Measurements from ENCODE around the gene PTP4A2.

The PTP4A2 gene

DNA sequence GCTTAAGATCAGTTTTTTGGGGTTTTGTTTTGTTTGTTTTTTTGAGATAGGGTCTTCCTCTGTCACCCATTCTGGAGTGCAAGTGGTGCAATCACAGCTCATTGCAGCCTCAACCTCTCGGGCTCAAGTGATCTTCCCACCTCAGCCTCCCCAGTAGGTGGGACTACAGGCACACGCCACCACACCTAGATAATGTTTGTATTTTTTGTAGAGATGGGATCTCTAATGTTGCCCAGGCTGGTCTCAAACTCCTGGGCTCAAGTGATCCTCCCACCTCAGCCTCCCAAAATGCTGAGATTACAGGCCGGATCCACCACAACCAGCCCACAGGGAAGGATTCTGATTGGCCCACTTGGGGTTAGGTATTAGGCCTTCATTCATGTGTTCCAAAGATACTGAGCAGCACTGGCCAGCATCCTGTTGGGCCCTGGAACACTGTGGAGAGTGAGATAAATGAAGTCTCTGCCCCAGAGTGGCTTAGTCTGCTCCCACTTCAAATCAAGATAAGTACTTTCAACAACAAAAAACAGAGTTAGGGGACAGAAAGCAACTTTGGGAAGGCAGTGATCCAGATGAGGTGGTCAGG lies 54.7 kb downstream of the PTP4A2 start:
- no peak for DNase-seq

DNA sequence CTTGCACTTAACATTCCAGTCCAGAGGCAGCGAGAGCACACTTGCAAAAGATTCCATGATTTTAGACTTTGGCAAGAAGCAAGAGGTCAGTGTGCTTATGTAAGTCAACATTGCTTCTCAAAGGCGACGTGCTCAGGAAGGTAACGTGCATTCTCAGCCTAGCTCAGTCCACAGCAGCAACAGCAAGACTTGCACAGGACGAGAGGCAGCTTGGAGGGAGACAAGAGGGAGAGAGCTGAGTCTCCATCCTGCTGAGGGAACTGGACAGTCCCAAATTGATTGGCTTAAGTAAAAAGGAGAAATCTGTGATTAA lies 56.5 kb downstream of the PTP4A2 start:
- no peak for DNase-seq

- DNase-seq = no peak
Observed at GRCh38 chr1:31880957-31881687, 57.0 kb downstream of the PTP4A2 start.

GRCh38 chr1:31879981-31880608 lies 58.1 kb downstream of the PTP4A2 start:
- DNase-seq = no peak

DNA sequence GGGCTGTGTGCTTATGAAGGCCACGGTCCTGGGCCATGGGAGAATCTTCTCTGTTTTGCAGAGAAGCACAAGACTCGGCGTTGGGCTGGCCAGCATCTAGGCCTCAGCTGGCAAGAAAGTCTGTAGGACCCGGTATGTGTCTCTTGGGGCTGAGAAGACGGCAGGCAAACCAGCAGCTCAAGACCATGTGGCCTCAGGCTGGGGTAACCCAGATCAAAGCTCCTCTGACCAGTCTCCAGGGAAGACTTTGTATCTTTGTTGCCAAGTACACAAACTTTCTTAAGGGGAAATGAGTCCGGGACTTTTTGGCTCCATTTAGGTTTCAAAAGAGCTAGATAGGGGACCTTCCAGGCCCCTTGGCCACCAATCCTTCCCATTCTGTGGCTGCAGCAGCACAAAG lies 60.1 kb downstream of the PTP4A2 start:
- DNase-seq = no peak

DNA sequence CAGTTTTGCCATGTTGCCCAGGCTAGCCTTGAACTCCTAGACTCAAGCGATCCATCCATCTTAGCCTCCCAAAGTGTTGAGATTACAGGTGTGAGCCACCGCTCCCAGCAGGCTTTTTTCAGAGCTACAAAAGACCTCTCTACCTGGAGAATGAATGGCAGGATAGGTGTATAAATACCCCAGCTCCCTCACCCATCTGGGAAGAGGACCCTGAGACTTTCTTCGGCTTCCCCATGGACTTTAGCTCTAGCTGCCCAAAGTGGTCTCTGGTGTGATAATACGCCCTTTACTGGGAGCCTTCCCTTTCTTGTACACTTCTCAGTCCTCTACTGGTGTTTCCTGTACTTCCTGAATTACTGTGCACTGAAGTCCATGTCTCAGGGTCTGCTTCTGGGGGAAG lies 60.6 kb downstream of the PTP4A2 start:
- no peak for DNase-seq

- DNase-seq = no peak
Observed at GRCh38 chr1:31875636-31876236, 62.4 kb downstream of the PTP4A2 start.

DNA sequence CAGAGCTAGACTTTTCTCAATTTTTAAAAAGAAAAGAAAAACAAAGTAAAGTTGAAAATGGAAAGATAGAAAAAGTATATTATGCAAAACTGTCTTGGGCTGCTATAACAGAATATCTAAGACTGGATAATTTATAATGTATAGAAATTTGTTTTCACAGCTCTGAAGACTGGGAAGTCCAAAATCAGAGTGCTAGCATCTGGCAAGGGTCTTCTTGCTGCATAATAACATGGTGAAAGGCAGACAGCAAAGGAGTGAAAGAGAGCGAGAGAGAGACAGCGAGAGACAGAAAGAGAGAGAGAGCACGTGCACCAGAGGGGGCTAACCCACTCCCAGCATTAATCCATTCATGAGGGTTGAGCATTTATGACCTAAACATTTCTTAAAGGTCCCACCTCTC lies 63.2 kb downstream of the PTP4A2 start:
- no peak for DNase-seq

GRCh38 chr1:31872658-31873636 lies 65.2 kb downstream of the PTP4A2 start:
- DNase-seq = no peak

- no peak for DNase-seq
Observed at GRCh38 chr1:31871703-31872102, 66.5 kb downstream of the PTP4A2 start.

DNA sequence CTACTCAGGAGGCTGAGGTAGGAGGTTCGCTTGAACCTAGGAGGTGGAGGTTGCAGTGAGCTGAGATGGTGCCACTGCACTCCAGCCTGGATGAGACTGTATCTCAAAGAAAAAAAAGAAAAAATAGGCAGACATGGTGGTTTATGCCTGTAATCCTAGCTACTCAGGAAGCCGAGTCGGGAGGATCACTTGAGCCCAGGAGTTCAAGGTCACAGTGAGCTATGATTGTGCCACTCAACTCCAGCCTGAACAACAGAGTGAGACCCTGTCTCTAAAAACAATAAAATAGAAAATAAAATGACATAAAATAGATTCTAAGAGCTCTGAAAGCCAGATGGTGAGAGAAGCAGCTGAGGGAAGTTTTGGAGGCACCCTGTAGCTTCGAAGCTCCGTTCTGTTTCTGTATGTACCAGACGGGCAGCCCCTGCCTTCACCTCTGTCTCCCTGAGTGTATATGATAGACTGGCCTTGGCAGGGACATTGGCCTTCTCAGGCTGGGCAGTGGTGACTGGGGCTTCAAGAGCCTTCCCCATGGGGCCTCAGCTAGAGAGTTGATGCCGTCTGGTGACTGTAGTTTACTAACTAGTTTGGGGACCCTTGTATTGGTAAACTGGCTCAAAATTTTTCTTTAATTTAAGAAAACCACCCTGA lies 68.0 kb downstream of the PTP4A2 start:
- DNase-seq = no peak

- DNase-seq = no peak
Observed at GRCh38 chr1:31869449-31869848, 68.7 kb downstream of the PTP4A2 start.

DNA sequence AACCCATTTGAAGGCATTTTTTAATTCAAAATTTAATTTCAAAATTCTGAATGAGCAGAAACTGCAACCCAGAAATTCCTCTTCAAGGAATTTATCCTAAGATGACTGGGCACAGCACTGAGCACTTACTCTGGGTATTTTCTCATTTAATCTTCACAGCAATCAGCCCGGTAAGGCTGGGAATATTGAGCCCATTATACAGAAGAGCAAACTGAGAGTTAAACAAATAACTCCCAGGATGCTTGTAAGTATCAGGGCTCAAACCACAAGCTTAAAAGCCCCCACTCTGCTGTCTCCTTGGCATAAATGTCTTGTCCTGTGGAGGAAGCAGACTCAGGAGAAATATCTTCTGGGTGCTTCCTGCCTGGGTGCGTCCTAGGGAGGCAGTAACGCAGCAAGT lies 69.3 kb downstream of the PTP4A2 start:
- DNase-seq = no peak

- no peak for DNase-seq
Observed at GRCh38 chr1:31867546-31867945, 70.6 kb downstream of the PTP4A2 start.

DNA sequence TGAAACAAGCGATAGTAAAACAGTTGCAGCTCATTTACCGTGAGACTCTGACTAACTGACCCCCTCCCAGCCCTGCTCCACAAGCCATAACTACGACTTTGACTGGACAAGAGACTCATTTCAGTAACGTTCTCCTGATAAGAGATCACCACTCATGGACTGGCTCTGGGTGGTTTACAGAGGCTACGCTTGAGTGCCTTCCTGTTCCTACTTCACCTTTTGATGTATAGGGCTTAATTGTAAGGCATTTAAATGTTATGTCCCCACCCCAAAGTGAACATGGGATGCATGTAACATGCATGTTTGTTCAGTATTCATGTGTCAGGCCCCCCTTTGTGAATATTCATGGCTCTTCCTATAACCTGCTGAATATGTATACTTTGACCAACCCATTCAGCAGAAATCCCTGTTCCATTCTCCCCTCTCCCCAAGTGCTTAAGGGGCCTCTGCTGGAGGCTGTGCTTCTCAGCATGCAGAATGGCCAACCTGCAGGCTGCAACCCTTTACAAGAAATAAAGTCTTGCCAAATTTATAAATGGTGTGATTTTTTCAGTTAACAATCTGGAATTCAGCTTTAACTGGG lies 71.6 kb downstream of the PTP4A2 start:
- DNase-seq = no peak

DNA sequence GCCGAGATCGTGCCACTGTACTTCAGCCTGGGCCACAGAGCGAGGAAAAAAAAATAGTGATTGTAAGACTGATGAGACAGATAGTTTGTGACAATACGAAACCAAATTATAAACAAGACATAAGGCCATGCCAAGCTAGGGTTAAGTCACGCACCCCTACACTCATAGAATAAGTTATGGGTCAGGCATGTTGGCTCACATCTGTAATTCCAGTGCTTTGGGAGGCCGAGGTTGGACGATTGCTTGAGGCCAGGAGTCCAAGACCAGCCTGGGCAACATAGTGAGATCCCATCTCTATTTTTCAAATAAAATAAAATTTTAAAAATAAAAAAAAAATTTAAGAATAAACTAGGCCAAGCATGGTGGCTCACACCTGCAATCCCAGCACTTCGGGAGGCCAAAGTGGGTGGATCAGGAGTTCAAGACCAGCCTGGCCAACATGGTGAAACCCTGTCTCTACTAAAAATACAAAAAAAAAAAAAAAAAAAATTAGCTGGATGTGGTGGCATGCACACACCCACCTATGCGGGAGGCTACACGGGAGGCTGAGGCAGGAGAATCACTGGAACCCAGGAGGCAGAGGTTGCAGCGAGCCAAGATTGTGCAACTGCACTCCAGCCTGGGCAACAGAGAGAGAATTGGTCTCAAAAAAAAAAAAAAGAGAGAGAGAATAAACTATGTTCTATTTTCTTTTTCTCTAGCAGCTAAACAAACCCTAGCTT lies 72.3 kb downstream of the PTP4A2 start:
- no peak for DNase-seq

DNA sequence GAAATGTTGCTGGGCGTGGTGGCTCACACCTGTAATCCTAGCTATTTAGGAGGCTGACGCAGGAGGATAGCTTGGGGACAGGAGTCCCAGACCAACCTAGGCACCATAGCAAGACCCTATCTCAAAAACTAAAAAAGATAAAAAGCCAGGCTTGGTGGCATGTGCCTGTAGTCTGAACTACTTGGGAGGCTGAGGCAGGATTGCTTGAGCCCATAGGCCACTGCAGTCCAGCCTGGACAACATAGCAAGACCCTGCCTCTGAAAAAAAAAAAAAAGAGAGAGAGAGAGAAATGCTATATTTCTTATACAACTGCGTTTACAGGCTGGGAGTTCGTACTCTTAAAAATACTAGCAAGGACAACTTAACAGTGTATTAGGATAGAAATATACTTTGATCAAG lies 76.1 kb downstream of the PTP4A2 start:
- DNase-seq = no peak

GRCh38 chr1:31861346-31861745 lies 76.8 kb downstream of the PTP4A2 start:
- DNase-seq = no peak

DNA sequence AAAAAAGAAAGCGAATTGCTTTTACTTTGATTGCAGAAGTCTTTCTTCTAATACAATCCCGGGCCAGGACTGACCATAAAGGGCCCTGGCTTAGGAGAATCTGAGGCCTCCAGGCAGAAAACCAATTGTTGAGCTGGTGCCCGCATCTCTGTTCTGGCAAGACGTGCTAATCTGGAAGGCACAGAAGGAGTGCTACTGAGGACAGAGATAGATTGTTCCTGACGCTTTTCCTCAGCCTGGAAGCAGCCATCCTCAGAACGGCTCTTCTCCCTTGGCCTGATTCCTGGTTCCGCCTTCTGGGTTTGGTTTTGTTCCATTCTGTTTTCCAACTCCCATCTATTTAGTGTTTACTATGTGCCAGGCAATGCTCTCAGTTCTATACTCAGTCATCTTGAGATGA lies 77.6 kb downstream of the PTP4A2 start:
- DNase-seq = no peak

DNA sequence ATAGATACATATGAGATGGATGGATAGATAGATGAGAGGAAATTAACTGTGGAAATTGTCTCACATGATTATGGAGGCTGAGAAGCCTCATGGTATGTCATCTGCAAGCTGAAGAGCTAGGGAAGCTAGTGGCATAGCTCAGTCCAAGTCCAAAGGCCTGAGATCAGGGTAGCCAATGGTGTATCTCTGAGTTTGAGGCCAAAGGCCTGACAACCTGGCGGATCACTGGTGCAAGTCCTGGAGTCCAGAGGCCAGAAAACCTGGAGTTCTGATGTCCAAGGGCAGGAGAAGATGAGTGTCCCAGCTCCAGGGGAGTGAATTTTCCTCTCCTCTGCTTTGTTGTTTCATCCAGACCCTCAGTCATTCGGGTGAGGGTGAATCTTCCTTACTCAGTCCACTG lies 78.4 kb downstream of the PTP4A2 start:
- no peak for DNase-seq

DNA sequence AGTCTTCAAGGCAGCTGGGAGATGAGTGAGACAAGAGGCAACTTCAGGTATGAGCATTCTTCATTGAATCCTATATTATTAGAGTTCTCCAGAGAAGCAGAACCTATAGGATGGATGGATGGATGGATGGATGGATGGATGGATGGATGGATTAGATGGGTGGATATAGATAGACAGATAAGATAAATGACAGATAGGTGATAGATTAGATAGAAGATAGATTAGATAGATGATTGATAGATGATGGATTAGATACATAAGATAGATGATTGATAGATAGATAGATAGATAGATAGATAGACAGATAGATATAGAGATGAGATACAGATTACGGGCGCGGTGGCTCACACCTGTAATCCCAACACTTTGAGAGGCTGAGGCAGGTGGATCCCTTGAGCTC lies 79.1 kb downstream of the PTP4A2 start:
- DNase-seq = no peak
